NCI-H748 (cell line): ENCODE data around the gene TEX54.
"Not testable (repeated sequence)": the region's sequence is repeated elsewhere in the genome, so short reads cannot be mapped to it uniquely, and the experiment has no call there.

Source experiments
- DNase-seq: peaks from one replicate; lab custom pipeline; 2025; ENCODE audit not compliant: unreplicated experiment; lab: John Stamatoyannopoulos, UW

The TEX54 gene

DNA sequence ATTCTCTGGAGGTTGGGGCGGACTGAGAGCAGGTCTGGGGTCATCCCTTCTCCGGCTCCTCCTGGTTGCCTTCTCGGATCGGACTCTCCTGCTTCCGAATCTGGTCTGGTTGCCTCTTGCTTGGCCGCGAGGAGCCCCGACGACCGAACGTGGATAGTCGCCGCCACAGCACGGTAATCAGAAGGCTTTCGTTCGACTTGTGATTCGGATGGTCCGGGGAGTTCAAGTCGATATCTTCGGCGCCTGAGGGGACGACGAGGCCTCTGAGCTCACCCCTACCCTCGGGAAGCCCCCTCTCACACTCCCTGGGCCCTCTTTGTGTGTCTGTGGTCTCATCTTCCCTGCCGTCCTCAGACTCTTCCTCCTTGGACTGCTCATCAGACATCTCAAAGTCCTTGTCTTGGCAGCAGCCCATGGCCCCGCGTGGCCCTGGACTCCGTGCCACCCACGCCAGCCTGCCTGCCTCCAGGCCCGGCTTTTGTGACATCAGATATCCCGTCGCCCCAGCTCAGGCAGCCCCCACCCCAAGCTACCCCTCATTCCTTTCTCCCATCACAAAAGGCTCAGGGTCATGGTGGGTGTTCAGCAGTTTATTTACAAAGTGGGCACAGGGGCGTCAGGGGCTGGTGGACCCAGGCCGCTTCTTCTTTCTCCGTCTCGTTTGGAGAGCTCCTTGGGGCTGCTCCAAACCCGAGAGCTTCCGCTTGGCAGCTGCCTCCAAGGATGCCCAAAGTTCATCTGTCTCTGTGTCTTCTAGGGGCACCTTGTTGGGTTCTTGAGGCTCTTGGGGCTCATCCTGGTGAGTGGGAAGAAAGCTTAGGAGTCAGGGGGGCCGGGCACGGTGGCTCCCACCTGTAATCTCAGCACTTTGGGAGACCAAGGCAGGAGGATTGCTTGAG is at the start of gene TEX54:
Gene TEX54, minus strand, starts transcription at position 506 of the 899 bp plus-strand sequence.
- DNase-seq = no peak

- DNase-seq = no peak
Measured at GRCh38 chr11:62882431-62882749, 49.7 kb upstream of the TEX54 start.

DNA sequence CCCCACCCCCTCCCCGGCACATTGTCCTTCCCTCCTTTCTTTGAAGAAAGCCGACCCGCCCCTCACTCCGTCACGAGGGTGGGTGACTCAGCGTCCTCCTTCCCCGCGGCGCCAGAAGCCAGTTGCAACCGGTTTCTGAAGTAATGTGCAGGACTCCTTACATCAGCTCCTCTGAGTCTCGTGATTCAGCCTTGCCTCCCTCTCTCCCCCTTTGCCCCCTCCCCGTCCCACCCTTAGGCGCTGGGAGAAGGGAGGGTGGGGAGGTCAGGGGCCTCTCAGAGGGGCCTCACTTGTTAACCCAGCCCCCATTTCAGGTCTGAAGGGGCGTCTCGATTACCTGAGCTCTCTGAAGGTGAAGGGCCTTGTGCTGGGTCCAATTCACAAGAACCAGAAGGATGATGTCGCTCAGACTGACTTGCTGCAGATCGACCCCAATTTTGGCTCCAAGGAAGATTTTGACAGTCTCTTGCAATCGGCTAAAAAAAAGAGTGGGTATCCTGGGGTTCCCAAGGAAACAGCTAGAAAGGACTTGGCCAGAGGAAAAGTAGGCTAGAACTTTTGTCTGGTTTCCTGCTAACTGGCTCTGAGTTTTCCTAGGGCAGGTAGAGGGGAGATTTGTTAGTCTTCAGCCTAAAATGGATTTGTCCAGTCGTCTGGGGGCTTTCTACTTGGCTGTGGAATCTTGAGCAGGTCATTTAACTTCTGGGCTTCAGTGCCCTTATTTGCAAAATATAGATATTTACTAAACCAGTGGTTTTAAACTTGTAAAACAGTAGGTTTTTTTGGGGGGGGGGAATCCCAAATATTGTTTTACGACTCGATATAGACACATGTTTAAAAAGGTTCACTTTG is 49.2 kb upstream of the TEX54 start:
- DNase-seq = peak; percentile 92

GRCh38 chr11:62880803-62881578 is 48.4 kb upstream of the TEX54 start, which contains the start of gene SLC3A2:
Gene SLC3A2 (plus strand): TSS chr11:62880896. CDS start chr11:62881024, 128 bp downstream.
- DNase-seq = peak; percentile 92

DNA sequence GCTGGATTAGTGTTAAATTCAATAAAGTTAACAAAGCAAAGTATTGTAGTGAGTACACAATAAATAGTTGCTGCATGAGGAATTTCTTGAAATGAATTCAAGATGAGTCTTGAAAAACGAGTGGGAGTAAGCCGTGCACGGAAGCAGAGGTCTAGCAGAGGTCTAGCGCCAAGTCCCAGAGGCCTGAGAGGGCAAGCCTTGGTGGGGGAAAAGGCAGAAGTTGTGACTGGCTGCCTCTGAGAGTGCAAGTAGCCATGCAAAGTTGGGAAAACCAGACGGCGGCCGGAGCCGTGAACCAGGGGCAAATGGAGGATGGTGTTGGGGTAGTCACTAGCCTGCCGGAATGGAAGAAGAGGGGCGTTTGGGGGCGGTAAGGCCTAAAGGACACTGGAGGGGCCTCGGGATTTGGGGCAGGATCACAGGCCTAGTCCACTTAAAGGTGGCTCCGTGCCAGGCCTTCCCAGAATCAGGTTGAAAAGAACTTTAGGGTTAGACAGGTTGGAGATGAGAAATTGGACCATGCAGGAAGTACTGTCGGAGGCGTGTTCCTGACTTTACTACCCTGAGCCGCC is 47.7 kb upstream of the TEX54 start:
- no peak for DNase-seq

GRCh38 chr11:62879235-62879978 is 46.8 kb upstream of the TEX54 start:
- DNase-seq = no peak

GRCh38 chr11:62876712-62877111 is 44.1 kb upstream of the TEX54 start:
- no peak for DNase-seq

DNA sequence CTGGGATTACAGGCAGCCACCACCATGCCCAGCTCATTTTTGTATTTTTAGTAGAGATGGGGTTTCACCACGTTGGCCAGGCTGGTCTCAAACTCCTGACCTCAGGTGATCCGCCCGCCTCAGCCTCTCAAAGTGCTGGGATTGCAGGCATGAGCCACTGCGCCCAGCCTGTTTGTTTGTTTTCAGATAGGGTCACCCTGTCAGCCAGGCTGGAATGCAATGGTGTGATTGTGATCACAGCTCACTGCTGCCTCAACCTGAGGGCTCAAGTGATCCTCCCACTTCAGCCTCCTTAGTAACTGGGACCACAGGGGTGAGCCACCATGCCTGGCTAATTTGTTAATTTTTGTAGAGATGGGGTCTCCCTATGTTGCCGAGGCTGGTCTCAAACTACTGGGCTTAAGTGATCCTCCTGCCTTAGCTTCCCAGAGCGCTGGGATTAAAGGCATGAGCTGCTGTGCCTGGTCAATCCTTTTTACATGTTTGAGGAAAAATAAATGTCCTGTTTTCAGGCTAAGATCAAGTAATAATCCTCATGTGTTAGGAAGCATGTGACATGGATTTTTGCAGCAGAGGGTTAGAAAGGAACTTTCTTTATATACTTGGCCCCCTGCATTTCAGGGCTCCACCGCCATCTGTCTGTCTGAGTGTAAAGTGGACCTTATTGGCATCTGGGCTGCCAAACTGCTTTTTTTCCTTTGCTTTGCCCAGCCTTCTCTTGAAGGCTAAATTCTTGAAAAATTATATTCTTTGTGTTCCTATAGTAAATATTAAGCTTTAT is 43.2 kb upstream of the TEX54 start:
- no peak for DNase-seq

- DNase-seq = no peak
Measured at GRCh38 chr11:62874851-62875250, 42.2 kb upstream of the TEX54 start.

DNA sequence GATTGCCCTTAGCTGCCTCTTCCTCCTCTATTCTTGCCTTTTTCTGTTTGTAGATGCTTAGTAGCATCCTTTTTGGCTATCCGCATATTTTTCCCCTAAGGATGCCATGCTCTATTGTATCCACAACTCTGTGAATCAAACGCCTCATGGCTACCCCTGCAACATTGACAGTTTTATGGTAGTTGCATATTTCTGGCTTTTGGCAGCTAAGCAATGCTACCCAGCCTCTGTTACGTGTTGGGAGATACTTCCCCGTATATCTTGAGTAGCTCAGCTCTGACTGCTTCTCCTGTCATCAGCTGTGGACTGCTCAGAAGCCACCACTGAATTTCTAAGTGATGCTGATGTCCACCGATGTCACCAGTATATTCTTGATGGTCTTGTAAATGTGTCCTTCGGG is 33.0 kb upstream of the TEX54 start:
- DNase-seq = no peak

DNA sequence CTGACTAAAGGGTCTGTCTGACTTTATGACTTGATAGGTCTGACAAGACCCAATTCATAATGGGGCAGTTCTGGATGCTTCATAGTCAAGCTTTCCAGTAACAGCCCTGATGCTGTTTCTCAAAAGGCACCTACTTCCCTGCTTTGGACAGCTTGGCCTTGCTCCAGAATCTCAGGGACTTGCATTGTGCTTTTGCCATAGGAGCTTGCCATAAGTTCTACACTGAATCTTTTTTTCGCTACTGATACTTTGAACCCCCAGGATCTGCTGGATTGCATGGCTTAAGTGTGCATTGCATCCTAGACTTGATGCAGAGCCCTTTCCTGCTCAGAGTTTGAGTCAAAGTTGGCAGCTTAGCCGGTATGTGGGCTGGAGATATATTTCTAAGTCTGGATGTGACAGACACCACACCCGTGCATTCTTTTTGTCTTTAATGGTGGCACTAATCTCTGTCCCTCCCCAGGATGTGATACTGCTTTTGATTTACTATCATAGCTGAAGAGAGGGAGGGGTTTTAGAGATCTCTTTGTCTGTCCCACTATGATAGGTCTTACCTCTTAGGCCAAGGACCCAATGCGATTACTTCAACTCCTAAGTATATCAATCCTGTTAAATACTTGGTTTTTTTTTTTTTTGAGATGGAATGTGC is 31.2 kb upstream of the TEX54 start:
- no peak for DNase-seq

GRCh38 chr11:62861564-62862192 is 29.0 kb upstream of the TEX54 start:
- DNase-seq = not testable (repeated sequence)

DNA sequence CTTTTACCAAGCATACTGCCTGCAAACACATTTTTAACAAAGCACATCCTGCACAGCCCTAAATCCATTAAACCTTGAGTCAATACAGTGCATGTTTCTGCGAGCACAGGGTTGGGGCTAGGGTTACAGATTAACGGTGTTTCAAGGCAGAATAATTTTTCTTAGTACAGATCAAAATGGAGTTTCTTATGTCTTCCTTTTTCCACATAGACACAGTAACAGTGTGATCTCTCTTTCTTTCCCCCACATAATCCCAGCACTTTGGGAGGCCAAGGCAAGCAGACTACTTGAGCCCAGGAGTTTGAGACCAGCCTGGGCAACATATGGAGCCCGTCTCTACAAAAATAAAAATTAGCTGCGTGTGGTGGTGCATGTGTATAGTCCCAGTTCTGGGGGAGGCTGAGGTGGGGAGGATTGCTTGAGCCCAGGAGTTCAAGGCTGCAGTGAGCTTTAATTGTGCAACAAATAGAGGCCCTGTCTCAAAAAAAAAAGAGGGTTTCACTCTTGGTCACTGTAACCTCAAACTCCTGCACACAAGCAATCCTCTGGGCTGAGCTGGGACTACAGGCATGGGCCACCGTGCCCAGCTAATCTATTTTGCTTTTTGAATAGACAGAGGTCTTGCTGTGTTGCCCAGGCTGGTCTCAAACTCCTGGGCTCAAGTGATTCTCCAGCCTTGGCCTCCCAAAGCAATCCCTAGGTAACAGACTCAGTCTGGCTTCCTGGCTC is 28.4 kb upstream of the TEX54 start:
- no peak for DNase-seq

DNA sequence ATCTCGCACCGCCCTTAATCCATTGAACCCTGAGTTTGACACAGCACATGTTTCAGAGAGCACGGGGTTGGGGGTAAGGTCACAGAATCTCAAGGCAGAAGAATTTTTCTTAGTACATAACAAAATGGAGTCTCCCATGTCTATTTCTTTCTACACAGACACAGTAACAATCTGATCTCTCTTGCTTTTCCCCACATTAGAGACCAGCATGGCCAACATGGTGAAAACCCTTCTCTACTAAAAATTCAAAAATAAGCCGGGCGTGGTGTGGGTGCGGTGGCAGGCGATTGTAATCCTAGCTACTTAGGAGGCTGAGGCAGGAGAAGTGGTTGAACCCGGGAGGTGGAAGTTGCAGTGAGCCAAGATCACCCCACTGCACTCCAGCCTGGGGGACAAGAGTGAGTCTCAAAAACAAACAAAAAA is 26.7 kb upstream of the TEX54 start:
- DNase-seq = not testable (repeated sequence)

DNA sequence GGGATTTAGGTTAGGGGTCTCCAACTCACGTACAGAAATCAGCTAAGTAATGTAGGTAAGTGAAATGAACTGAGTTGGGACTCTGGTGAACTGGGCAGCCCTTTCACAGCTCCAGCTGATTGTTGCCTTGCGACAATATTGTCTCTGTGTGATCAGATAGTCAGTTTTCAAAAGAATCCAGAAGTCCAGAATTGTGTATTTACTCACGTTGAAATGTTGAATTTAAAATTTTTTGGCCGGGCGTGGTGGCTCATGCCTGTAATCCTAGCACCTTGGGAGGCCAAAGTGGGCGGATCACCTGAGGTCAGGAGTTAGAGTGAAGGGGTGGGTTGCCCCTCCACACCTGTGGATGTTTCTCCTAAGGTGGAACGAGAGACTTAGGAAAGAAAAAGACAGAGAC is 25.6 kb upstream of the TEX54 start:
- no peak for DNase-seq

GRCh38 chr11:62857541-62857982 is 24.9 kb upstream of the TEX54 start:
- no peak for DNase-seq

DNA sequence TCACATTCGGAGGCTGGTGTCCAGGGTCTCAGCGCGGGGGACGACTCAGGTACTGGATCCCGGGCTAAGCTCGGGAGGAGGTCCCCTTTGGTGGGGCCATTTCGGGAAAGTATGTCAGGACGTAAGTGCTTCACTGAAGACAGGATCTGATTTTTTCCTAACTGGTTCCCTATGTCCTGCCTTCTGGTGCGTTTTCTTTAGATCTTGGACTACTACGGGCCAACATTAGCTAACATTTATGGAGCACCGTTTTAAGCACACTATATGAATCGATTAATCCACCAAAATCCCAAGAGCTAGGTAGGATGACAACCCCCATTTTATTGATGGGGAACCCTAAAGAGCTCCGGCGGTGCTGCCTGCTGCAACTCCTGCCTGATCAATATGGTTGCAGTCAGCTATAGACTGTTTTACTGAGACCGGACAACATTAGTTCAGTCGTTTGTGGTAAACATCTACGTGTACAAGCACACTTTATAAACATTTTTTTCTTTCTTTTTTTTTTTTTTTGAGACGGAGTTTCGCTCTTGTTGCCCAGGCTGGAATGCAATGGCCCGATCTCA is 23.8 kb upstream of the TEX54 start:
- peak; percentile 50 for DNase-seq
